ENCODE data around the gene VAV3.

Gene VAV3

DNA sequence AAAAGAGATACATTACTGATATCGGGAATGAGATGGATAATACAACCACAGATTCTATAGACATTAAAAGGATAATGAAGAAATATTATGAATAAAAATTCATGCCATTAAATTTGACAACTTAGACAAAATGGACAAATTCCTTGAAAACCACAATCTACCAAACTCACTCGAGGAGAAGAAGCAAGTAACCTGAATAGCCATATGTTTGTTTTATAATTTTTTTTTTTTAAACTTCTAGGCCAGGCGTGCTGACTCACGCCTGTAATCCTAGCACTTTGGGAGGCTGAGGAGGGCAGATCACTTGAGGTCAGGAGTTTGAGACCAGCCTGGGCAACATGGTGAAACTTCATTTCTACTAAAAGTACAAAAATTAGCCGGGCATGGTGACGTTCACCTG is 327.9 kb downstream of the VAV3 start:
- H3K4me1 Mint-ChIP-seq (ENCODE audit: low read depth): no peaks in the 10 kb centered on the region
- H3K4me3 Mint-ChIP-seq: no peak overlapping the region
- peaks cover 9% of the 10 kb centered on the region for H3K9me3 Mint-ChIP-seq
- no peaks in the 10 kb centered on the region for H3K27me3 Mint-ChIP-seq (ENCODE audit: low read depth)
- no peak overlapping the region for H3K27ac Mint-ChIP-seq
- H3K36me3 Mint-ChIP-seq (ENCODE audit: low read depth): no peaks in the 10 kb centered on the region

DNA sequence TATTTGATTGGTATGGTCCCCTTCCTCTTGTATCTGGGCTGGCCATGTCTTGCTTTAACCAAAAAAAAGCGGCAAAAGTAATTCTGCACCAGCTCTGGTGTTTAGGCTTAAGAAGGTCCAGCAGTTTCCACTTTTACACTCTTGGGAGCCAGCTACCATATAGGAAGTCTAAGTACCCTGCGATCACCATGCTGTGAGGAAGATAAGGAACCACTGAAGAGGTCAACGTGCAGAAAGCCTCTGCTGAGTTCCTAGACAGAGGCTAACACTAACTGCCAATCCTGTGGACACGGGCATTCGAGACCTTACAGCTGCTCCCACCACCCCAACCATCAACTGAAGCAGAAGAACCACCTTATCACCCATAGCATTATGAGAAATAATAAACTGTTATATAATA is 331.4 kb downstream of the VAV3 start:
- H3K27ac Mint-ChIP-seq: no peak overlapping the region
- H3K4me3 Mint-ChIP-seq: no peak overlapping the region
- no peaks in the 10 kb centered on the region for H3K4me1 Mint-ChIP-seq (ENCODE audit: low read depth)
- H3K36me3 Mint-ChIP-seq (ENCODE audit: low read depth): no peaks in the 10 kb centered on the region
- peaks cover 9% of the 10 kb centered on the region for H3K9me3 Mint-ChIP-seq
- no peaks in the 10 kb centered on the region for H3K27me3 Mint-ChIP-seq (ENCODE audit: low read depth)

DNA sequence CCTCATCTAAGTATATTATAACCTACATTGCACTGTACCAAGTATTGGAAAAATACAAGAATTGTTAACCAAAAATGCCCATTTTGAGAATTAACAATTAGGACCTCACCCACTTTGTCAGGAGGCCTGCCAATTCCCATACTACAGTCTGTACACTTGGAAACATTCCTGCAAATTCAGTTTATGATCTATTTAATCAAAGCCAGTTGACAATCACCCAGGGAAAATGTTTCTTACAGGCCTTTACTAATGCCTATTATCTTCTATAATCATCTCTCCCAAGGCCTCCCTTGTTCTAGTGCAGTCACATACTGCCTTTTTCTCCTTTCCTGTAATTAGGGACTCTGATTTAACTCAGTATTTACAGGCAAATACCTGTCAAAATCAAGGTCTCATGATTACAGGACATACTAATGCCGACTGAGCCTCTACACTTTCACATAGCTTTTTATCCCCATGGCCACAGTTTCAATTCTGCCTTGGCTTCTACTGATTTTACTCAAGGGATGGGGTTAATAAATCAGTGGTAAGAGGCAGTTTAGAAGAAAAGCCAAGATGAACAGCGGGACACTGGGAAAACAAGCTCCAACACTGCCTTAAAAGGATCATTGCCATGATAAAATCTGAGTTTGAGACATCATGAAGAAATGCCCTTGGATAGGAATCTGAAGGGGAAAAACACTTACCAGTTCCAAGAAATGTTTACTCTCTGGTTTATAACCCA is 338.7 kb downstream of the VAV3 start:
- Mint-ChIP-seq H3K27ac (no peak overlapping the region), H3K4me3 (no peak overlapping the region), H3K27me3 (ENCODE audit: low read depth) (no peaks in the 10 kb centered on the region), H3K9me3 (no peaks in the 10 kb centered on the region), H3K36me3 (ENCODE audit: low read depth) (no peaks in the 10 kb centered on the region), H3K4me1 (ENCODE audit: low read depth) (peaks cover 6% of the 10 kb centered on the region)

DNA sequence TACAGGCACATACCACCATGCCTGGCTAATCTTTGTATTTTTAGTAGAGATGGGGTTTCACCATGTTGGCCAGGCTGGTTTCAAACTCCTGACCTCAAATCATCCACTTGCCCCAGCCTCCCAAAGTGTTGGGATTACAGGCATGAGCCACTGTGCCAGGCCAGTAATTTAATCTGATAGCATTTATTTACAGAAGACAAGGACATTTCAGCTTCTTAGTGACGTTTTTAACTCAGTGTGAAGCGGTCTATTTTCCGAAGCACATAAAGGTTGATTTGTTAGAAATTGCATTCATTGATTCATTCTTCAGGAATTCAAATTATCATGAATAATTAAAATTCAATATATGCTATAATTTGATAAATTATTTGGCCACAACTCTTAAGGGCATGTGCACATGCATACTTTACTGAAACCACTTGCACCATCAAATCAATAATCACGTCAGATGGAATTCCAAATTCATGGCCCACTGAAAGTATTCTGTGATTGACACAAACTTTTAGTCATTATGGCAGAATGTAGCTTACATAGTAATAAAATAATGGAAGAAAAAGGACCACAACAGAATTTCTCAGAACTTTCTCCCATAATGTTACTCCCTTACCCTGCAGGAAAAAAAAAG is 339.5 kb downstream of the VAV3 start:
- Mint-ChIP-seq H3K4me1 (ENCODE audit: low read depth) (peaks cover 6% of the 10 kb centered on the region), H3K4me3 (no peak overlapping the region), H3K36me3 (ENCODE audit: low read depth) (no peaks in the 10 kb centered on the region), H3K9me3 (no peaks in the 10 kb centered on the region), H3K27ac (no peak overlapping the region), H3K27me3 (ENCODE audit: low read depth) (no peaks in the 10 kb centered on the region)

DNA sequence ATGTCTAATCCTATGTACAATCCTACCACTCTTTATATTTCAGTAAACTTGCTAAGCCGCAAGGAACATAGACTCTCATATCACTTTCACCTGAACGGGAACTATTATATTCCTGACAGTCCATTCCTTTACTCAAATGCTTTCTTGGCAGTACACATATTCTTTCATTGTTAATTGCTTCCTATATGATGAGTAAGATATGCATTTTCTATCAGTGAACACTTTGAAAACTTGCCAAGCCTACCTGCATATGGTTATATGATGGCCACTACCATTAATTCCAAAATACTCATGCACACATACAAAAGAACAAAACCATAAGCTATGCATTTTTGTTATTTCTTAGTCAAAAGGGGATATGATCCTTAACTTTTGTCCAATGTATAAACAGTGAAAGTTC is 341.5 kb downstream of the VAV3 start:
- Mint-ChIP-seq H3K4me1 (ENCODE audit: low read depth) (peaks cover 6% of the 10 kb centered on the region), H3K27ac (no peak overlapping the region), H3K27me3 (ENCODE audit: low read depth) (no peaks in the 10 kb centered on the region), H3K4me3 (no peak overlapping the region), H3K9me3 (no peaks in the 10 kb centered on the region), H3K36me3 (ENCODE audit: low read depth) (no peaks in the 10 kb centered on the region)

DNA sequence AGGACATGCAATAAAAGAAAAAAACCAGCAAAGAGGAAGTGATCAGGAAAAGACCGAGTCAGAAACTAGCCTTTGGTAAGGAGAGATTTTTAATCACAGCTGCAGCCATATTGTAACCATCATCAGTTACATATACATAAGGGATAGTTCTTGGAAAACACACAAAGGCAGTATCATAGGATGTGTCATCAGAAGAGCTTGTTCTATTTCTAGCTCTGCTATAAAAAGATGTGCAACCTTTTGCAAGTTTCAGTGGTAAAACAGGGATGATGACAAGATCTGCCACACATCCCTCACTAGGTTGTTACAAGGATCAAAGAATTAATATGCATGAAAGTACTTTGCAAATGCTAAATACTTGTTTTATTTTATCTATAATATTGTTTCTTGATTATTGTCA is 342.0 kb downstream of the VAV3 start:
- H3K27ac Mint-ChIP-seq: no peak overlapping the region
- no peaks in the 10 kb centered on the region for H3K9me3 Mint-ChIP-seq

DNA sequence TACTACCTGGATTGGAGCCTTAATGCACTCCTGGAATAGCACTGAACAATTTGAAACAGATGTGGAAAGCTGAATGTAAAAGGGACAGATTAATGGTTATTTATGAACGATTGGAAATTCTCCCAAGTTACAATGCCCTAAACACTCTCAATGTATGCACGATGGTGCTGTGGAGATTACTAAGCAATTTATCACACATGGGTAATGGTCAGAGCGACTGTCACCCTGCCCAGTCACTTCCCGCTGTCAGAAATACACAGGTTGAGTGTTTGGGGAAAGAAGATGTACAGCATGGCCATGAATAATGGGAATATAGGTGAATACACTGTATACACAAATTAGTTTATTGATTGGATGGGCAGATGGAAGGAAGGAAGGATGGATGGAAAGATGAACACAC is 342.4 kb downstream of the VAV3 start:
- H3K27ac Mint-ChIP-seq: no peak overlapping the region
- no peaks in the 10 kb centered on the region for H3K36me3 Mint-ChIP-seq (ENCODE audit: low read depth)
- no peaks in the 10 kb centered on the region for H3K27me3 Mint-ChIP-seq (ENCODE audit: low read depth)
- peaks cover 6% of the 10 kb centered on the region for H3K4me1 Mint-ChIP-seq (ENCODE audit: low read depth)
- H3K9me3 Mint-ChIP-seq: no peaks in the 10 kb centered on the region
- no peak overlapping the region for H3K4me3 Mint-ChIP-seq

More for the DNA sequence above, 342.0 kb downstream of the VAV3 start:
- no peak overlapping the region for H3K4me3 Mint-ChIP-seq
- peaks cover 6% of the 10 kb centered on the region for H3K4me1 Mint-ChIP-seq (ENCODE audit: low read depth)
- no peaks in the 10 kb centered on the region for H3K27me3 Mint-ChIP-seq (ENCODE audit: low read depth)
- H3K36me3 Mint-ChIP-seq (ENCODE audit: low read depth): no peaks in the 10 kb centered on the region

DNA sequence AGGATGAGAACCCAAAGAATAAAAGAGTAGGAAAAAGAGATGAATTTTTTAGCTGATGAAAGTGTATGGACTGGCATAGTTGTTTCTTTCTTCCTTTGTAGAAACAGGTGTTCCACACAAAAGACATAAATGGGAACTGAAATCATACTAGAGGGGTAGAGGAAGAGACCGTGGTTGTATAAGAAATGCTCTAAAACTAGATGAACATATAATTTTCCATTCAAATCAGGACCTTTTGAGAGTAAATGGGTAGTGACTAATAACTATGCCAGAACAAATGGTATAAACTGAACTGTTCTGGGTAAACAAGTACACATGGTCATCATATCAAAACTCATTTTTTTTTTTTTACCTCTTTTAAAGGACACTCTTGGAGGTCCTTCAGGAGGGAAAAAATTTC is 344.2 kb downstream of the VAV3 start:
- peaks cover 6% of the 10 kb centered on the region for H3K4me1 Mint-ChIP-seq (ENCODE audit: low read depth)
- H3K27ac Mint-ChIP-seq: no peak overlapping the region
- no peaks in the 10 kb centered on the region for H3K27me3 Mint-ChIP-seq (ENCODE audit: low read depth)
- H3K4me3 Mint-ChIP-seq: no peak overlapping the region
- no peaks in the 10 kb centered on the region for H3K36me3 Mint-ChIP-seq (ENCODE audit: low read depth)
- H3K9me3 Mint-ChIP-seq: peaks cover 4% of the 10 kb centered on the region

DNA sequence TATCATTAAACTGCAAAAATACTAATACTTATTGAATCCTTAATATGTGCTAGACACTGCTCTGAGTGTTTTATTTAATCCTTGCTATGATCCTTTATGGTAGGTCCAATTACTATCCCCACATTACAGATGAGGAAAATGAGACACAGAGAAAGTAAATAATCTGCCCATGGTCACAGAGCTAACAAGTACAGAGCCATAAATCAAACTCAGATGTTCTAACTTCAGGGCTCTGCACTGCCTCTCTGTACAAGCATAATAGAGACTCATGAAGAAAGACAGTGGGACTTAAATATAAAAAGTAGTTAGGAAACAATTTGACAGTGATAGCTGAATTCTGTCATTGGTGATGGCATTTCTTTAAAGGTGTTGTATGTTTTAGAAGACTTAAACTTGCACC is 346.4 kb downstream of the VAV3 start:
- peaks cover 6% of the 10 kb centered on the region for H3K4me1 Mint-ChIP-seq (ENCODE audit: low read depth)
- no peaks in the 10 kb centered on the region for H3K36me3 Mint-ChIP-seq (ENCODE audit: low read depth)
- H3K27me3 Mint-ChIP-seq (ENCODE audit: low read depth): no peaks in the 10 kb centered on the region
- H3K27ac Mint-ChIP-seq: no peak overlapping the region
- no peak overlapping the region for H3K4me3 Mint-ChIP-seq
- H3K9me3 Mint-ChIP-seq: peaks cover 10% of the 10 kb centered on the region

DNA sequence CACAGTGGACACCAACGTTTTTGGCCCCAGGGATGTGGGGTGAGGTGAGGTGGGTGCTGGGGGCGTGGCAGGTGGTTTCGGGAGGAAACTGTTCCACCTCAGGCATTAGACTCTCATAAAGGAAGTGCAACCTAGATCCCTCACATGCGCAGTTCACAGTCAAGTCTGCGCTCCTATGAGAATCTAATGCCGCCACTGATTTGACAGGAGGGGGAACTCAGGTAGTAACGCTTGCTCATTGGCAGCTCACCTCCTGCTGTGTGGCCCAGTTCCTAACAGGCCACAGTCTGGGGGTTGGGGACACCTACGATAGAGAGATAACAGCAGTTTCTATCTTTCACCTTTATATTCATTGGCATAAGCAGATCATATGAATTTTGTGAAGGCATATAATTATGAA is 347.1 kb downstream of the VAV3 start:
- H3K27ac Mint-ChIP-seq: no peak overlapping the region

DNA sequence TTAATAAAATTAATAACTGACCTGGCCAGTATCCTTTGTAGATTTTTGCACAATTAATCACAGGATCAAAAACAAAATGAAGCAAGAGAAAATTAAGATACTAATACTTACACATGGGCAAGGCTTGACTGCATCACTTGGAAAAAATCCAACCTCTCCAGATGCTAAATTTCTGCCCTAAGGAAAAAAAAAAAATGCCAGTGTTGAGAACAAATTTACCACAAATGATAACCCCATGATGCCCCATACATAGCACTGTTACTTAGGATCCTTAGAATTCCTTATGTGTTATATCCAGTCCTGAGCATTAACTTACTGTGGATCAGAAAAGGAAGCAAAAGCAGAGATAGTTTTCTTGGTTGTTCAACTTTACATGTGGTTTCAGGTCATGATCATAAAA is 347.5 kb downstream of the VAV3 start:
- no peak overlapping the region for H3K27ac Mint-ChIP-seq

More for the DNA sequence above, 347.1 kb downstream of the VAV3 start:
- H3K9me3 Mint-ChIP-seq: peaks cover 10% of the 10 kb centered on the region
- no peaks in the 10 kb centered on the region for H3K27me3 Mint-ChIP-seq (ENCODE audit: low read depth)
- H3K4me1 Mint-ChIP-seq (ENCODE audit: low read depth): peaks cover 6% of the 10 kb centered on the region
- H3K4me3 Mint-ChIP-seq: no peak overlapping the region
- H3K36me3 Mint-ChIP-seq (ENCODE audit: low read depth): no peaks in the 10 kb centered on the region

DNA sequence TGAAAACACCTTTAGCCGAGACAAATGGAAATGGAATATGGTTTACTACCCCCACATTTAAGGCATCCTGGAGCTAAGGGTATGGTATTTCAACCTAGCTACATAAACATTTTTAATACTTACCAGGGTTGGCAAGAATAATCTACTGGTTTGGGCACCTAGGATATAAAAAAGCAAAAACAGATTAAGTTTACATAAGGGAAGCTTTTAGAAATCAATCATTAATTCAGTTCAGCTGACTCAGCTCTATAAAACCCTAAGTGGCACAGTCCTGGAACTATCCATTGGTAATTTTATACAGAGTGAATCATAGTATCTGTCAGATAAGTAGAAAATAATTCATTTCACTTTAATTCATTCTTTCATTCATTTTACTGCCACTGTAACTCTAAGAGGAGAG is 355.2 kb downstream of the VAV3 start:
- H3K4me3 Mint-ChIP-seq: no peak overlapping the region
- H3K4me1 Mint-ChIP-seq (ENCODE audit: low read depth): no peaks in the 10 kb centered on the region
- peaks cover 9% of the 10 kb centered on the region for H3K9me3 Mint-ChIP-seq
- H3K36me3 Mint-ChIP-seq (ENCODE audit: low read depth): no peaks in the 10 kb centered on the region
- H3K27me3 Mint-ChIP-seq (ENCODE audit: low read depth): no peaks in the 10 kb centered on the region
- no peak overlapping the region for H3K27ac Mint-ChIP-seq

More for the DNA sequence above, 347.5 kb downstream of the VAV3 start:
- Mint-ChIP-seq H3K27me3 (ENCODE audit: low read depth) (no peaks in the 10 kb centered on the region), H3K4me3 (no peak overlapping the region), H3K36me3 (ENCODE audit: low read depth) (no peaks in the 10 kb centered on the region), H3K9me3 (peaks cover 14% of the 10 kb centered on the region), H3K4me1 (ENCODE audit: low read depth) (peaks cover 2% of the 10 kb centered on the region)

DNA sequence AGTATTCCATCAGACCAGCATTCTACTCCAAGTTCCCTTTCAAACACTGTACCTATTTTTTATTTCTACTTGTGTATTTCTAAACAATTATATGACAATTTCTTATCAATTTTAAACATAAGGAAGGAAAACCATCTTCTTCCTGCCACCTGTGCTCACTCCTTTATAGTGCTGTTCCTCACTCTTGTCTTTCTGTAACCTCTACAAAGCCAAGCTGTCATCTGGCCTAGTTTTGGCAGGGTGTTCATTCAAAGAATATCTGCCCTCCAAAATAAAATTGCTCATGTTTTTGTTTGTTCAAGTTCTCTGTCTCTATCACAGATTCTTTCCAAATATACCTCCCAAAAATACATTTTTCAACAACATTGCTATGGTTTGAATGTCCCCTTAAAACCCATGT is 360.2 kb downstream of the VAV3 start:
- no peak overlapping the region for H3K27ac Mint-ChIP-seq
- no peaks in the 10 kb centered on the region for H3K36me3 Mint-ChIP-seq (ENCODE audit: low read depth)
- no peaks in the 10 kb centered on the region for H3K27me3 Mint-ChIP-seq (ENCODE audit: low read depth)
- no peak overlapping the region for H3K4me3 Mint-ChIP-seq
- H3K9me3 Mint-ChIP-seq: peaks cover 4% of the 10 kb centered on the region
- no peaks in the 10 kb centered on the region for H3K4me1 Mint-ChIP-seq (ENCODE audit: low read depth)

DNA sequence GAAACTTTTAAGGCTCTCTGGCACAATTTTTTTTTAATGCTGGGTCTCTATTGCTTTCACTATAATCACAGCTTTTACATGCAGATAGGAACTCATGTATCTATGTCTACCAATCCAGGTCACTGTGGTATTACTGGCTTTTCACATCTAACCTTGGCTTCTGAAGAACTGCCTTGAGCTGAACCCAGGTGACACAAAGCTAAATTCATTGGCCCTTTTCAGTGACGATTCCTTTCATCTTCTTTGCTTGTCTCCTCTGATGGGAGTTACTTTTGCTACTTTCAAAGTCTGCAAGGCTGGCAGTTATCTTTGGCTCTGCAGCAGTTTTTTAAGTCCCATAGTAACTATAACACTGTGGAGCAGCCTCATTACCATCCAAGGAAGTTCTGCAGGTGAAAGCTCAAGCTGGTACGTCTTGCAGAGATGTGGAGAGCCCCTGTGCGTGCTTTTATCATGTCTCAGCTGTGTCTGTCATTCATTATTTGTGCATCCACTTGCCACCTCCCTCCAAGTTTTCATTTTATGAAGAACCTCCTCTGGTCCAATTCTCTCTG is 364.3 kb downstream of the VAV3 start:
- Mint-ChIP-seq H3K36me3 (ENCODE audit: low read depth) (no peaks in the 10 kb centered on the region), H3K27ac (no peak overlapping the region), H3K4me1 (ENCODE audit: low read depth) (no peaks in the 10 kb centered on the region), H3K27me3 (ENCODE audit: low read depth) (no peaks in the 10 kb centered on the region), H3K9me3 (no peaks in the 10 kb centered on the region), H3K4me3 (no peak overlapping the region)

DNA sequence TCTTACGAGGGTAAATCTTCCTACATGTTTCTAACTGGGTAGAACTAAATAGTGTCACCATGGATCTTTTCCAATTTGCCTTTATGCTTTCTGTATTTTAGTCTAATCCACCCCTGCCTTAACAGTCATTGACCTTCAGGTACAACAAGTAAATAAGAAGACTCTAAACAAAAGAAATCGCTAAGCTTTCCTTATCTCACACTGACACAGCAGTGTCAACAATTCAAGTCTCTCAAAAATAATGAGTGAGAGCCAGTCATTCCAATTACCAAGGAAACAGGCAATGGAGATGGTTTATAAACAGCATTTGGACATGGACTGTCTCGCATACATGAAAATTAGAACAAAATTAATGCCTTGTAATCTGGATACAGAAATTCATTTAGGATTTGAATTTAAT is 365.8 kb downstream of the VAV3 start:
- H3K4me1 Mint-ChIP-seq (ENCODE audit: low read depth): no peaks in the 10 kb centered on the region
- no peaks in the 10 kb centered on the region for H3K36me3 Mint-ChIP-seq (ENCODE audit: low read depth)
- H3K27me3 Mint-ChIP-seq (ENCODE audit: low read depth): no peaks in the 10 kb centered on the region
- no peak overlapping the region for H3K4me3 Mint-ChIP-seq
- H3K9me3 Mint-ChIP-seq: no peaks in the 10 kb centered on the region
- H3K27ac Mint-ChIP-seq: no peak overlapping the region
